CD4-positive, alpha-beta T cell treated with Interleukin-15 for 4 hours (primary cell): Measurements from ENCODE around the gene JAZF1.
"Not testable (repeated sequence)": the region's sequence is repeated elsewhere in the genome, so short reads cannot be mapped to it uniquely, and the experiment has no call there.

Experiments used
- DNase-seq: peaks from one replicate; pipeline ENCODE4 v3.0.0-alpha.2; 2020; ENCODE audit warnings: low spot score

Gene JAZF1

DNA sequence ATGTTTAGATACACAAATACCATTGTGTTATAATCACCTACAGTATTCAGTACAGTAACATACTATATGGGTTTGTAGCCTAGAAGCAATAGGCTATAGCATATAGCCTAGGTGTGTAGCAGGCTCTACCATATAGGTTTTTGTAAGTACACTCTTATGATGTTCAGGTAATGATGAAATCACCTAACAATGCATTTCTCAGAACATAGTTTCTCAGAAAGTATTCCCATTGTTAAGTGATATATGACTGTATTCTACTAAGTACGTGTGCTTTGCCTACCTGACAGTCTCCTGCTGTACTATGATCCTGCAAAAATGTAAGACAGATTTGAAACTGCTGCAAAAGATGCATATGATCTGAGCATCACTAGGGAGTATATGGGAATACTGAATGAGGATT lies 137.9 kb downstream of the JAZF1 start:
- DNase-seq: no peak

DNA sequence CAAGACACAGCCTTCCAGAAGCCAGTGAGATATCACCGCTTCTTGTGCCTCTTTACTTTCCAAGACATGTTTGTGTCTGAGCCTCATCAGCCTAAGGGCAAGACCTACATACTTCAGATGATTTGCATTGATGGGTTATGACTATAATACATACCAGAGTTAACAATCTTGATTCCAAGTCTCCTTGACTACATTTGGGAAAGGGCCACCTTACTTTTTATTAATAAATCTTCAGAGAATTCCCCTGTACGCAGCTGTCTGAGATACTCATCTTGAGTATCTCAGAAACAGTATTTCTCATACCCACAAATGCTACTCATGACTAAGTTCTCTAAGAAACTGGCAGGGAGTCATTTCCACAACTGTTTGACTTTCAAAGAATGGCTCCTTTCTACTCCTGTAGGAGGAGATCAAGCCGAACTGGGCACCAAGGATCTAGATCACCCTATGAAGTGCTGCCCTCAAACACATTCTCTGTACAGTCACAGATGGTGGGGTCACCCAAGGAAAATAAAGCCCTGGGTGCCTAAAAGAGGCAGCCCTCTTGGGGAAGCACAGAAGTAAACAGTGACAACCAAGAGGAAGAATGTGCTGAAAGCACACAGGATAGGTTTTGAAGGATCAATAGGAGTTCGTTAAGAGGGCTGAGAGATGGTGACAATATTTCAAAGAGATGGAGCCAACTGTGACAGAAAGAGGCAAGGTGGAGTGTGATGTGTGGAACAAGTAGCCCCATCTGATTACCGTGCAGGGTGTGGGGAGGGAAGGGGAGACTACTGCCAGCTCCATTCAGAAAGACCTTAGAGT lies 138.9 kb downstream of the JAZF1 start:
- DNase-seq: no peak

DNA sequence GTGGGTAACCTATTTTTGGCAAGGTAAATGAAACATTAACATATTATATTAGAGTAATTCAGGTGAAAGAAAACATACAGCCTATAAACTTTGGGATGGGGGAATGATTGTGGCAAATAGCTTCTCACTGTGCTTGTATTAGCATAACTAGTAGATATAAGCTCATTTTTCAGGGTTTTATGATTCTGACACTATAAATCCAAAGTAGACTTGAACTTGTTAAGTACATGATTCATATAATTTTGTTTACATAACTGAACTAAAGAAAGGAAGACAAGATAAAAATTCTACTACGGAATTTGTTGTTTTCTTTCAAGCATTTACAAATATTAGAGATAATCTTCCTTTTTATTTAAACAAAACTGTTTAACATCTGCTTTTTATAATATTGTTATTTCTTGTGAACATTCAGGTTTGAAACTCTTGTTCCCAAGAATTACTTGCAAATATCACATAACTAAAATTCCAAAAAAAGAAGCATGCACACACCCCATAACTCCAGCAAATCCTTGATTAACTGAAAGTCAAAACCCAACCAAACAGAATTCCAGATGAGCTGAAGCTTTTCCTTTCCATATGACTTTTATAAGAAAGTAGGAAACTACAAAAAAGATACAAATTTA lies 142.3 kb downstream of the JAZF1 start:
- DNase-seq: no peak

DNA sequence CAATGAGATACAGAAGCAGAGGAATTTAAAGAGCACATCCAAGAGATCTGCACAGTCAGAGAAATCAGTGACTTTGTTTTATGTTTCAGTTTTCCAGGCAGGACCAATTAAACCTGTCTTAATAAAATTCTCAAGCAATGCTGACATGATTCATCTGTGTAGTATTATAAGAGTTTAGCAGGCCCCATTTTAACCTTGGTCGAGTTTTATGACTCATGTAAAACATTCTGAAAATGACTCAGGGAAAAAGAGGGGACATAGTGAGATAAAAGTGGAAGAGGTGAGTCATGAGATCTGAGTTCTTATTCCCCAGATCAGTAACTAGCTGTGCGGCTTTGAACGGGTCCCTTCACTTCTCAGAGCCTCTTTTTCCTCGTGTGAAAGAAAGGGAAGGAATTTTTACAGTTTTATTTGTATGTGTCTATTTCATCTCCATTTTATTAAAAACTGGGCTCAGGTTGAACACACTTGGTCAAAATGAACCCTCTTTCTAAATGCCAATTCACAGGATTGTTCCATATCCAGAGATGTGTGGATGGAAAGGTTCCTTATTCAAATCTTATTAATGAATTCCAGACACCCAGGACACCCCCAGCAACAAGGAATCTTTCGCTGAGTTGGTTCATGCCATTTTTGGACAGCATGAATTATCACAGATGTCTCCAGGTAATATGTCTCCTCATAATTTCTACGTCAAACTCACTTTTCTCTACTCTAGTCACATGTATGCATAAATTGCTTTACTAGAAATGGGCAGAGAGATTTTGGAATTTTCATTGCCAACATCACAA lies 143.2 kb downstream of the JAZF1 start:
- DNase-seq: peak; percentile 43

DNA sequence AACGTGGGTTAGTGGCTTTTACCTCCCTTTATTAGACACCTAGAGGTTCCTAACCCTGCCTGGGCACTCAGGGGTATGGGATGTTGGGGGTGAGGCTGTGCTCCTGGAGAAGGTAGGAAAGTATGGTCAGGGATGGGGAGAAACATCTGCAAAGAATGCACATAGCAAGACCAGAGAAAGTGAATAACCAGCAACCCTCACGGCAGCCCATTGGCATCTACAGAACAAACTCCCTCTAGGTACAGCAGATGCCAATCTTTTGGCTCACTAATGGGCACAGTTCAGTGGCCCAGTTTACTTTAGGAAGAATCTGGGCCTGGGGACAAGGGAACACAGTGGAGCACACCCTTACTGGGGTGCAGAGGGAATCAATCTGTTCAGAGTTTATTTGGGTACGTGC lies 143.9 kb downstream of the JAZF1 start:
- no peak for DNase-seq

DNA sequence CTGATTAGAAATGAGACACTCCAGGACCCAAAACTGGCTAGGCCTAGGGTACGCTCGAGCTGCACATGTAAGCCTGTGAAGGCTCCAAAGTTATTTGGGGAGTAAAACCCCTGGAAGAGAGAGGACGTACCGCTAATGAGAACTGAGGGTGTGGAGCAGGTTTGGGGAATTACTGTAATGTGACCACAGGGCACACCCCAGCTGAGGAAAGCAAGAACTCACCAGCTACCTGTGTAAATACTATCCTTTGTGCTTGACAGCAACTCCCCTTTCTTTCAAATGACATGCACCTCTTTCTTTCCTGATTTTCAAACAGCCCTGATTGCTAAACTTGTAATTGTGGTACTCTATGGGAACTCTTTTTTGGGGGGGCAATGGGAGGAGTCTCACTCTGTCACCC lies 147.2 kb downstream of the JAZF1 start:
- DNase-seq: no peak

DNA sequence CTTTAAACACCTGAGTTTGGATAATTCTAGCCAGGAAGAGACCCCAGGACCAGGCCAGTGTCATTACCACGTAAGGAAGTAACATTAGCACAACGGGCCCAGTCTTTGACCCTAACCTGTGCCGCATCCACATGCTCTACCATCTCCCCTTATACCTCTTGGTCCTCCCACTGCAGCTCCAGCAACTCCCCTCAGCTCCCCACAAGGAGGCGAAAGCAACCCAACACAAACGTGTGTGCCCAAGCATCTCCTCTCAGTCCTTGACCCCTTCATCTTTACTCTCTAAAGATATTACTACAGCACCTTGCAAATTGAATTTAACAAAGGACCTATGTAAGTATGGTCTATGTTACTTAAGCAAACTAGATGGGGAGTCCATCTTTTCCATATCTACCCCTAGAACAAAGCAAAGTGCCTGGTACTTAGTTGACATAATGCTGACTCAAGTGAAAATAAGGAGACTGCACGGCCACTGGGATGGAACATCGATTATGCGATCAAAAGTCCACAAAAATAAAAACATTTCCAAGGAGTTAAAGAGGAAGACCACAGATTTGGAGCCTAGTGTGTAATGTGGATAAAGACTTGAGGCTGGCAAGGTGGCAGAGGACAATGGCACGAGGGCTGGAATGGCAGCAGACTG lies 147.7 kb downstream of the JAZF1 start:
- no peak for DNase-seq

GRCh38 chr7:28029051-28029450 lies 151.5 kb downstream of the JAZF1 start:
- DNase-seq: no peak

DNA sequence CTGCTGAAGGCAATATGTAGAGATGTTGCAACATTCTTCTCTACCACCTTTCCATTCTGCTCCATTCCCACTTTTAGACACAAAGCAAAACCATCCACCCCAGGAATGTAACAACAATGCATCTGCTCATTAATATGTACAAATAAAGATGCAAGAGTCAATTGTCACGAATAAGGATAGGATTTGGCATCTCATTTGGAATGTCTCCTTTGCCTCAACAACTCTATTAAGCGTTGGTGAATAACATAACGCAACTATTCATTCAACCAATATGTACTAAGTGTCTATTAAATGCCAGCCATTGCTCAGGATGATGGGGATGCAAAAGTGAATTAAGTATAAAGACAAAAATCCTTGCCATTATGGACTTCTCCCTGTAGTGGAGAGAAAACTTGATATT lies 152.1 kb downstream of the JAZF1 start:
- DNase-seq: no peak

DNA sequence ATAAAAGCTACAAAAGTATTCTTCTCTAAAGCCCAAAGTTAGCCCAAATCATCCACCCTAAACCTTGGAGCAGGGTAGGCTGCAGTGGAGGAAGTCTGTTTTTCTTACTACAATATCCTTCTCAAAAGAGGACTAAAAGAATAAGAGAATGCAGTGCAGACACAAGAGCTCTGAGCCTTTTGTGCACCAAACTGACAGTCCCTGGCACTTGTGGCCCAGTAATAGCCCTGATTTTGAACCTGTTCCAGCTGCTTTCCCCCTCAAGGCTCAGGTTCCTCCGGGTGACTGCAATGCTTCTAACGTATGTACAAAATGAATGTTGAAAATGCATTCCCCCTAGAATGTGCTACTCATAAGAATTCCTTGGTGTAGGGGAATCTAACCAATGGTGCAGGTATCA lies 154.4 kb downstream of the JAZF1 start:
- no peak for DNase-seq

DNA sequence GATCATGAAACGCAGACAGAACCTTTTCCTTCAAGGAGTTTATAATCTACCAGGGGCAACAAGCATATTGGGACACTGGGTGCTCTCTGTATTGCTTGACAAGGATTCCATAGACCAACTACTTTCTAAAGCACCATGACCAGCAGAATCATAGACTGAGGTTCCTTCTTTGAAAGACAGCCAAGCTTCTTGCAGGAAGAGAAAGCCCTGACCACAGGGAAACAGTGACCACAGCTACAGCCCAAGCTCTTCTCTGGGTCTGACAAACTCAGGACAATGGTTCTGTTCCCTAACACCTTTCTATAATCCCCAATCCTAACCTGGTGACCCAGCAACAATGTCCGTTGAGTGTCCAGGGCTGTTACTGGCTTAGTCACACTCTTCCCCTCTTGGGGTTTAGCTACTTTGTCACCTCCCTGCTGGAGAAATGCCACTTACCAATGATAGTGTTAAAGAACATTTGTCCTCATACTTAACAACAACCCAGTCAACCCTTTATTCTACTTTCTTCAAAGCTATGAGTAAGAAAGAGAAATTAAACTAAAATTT lies 155.7 kb downstream of the JAZF1 start:
- DNase-seq: no peak

GRCh38 chr7:28020302-28020940 lies 160.2 kb downstream of the JAZF1 start:
- DNase-seq: peak; percentile 56

GRCh38 chr7:28018856-28019465 lies 161.6 kb downstream of the JAZF1 start:
- DNase-seq: no peak

DNA sequence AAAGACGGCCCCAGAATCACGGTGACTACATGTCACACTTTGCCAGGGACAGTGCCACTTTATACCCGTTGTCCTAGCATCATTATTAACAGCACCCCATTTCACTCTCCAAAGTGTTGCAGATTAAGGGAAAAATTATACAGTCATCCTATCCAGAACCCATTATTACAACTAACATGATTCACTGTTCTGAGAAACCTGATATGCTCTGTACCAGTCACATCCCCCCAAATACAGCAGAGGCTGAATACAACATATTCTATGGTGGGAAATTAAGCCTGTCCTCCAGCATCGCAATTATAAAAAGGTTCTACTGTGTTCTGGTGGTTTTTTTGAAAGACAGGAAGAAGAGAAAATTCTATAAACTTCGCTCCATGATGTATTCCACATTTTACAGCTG lies 162.1 kb downstream of the JAZF1 start:
- DNase-seq: no peak

DNA sequence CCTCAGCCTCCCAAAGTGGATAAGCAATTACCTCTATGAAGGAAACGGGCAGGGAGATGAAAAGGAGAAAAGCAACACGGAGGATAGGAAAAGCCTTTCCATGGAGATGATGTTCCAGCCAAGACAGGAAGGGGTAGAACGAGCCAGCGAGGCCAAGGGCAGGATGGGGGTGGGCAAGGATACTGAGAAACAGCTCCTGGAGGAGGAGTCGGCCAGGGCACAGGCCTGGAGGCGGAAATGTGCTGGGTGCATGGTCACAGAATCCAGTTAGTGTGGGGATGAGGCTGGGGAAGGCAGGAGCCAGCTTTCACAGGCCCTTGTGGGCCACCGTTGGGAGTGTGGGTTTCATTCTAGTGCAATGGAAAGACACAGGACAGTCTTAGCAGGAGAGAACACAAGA lies 162.6 kb downstream of the JAZF1 start:
- no peak for DNase-seq

- DNase-seq: no peak
These were observed 163.2 kb downstream of the JAZF1 start for GRCh38 chr7:28017372-28017771.

- DNase-seq: no peak
These were observed 164.3 kb downstream of the JAZF1 start for GRCh38 chr7:28016297-28016696.

- DNase-seq: no peak
These were observed 165.4 kb downstream of the JAZF1 start for GRCh38 chr7:28015169-28015568.

DNA sequence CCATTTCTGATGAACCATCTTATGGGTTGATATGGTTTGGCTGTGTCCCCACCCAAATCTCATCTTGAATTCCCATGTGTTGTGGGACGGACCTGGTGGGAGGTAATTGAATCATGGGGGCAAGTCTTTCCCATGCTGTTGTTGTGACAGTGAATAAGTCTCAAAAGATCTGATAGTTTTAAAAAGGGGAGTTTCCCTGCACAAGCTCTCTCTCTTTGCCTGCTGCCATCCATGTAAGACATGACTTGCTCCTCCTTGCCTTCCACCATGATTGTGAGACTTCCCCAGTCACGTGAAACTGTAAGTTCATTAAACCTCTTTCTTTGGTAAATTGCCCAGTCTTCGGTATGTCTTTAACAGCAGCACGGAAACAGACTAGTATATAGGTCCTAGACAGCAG lies 166.3 kb downstream of the JAZF1 start:
- DNase-seq: not testable (repeated sequence)

DNA sequence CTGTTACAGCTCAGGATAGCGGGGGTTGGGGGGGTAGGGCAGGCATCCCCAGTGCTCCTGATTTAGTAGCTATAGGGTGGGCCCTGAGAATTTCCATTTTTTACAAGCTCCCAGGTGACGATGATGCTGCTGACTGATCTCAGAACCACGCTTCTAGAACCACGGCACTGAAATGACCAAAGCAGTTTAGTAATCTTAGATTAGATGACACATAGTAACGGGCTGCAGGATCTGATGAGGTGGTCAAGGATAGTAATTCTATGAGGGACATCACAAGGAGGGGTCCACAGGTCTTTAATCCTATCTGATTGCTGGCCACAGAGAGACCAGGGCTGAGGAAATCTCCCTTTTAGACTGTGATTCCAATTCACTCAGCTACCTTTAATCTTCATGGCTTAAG lies 167.2 kb downstream of the JAZF1 start:
- no peak for DNase-seq

- no peak for DNase-seq
These were observed 167.6 kb downstream of the JAZF1 start for GRCh38 chr7:28013019-28013418.
